Vagina (tissue), 2 donors: Measurements from ENCODE around the gene CHD5.

ENCODE experiments used
- CTCF ChIP-seq, 3 experiments: fragments of 450-650 bp in 2 of 3; fragments of 200-600 bp in 1 of 3; sonication (generic) in 1 of 3; IDR thresholded peaks; one replicate each; pipeline ENCODE4 v1.5.1; 2017 to 2019; ENCODE audit warnings: antibody characterized with exemption in 3 of 3, mild to moderate bottlenecking in 2 of 3, moderate library complexity in 2 of 3
- POLR2A ChIP-seq, 2 donors: fragments of 450-650 bp; IDR thresholded peaks; one replicate each; pipeline ENCODE4 v1.6.1; 2017; ENCODE audit warnings: antibody characterized with exemption in 2 of 2, mild to moderate bottlenecking in 2 of 2, moderate library complexity in 2 of 2
- POLR2AphosphoS5 ChIP-seq, 2 donors: sonication (generic); formaldehyde crosslinking; IDR thresholded peaks; one replicate each; pipeline ENCODE4 v1.9.0; 2017; ENCODE audit warnings: antibody characterized with exemption in 2 of 2, mild to moderate bottlenecking in 2 of 2, low read depth in 1 of 2; ENCODE audit not compliant: insufficient read depth in 1 of 2

- TF ChIP-seq CTCF (IDR thresholded peaks at IDR 0.05) (no peak), POLR2AphosphoS5 (IDR thresholded peaks at IDR 0.05; ENCODE audit: insufficient read depth in 1 of 2, low read depth in 1 of 2) (no peak), POLR2A (IDR thresholded peaks at IDR 0.05) (no peak)
These were observed 48.6 kb downstream of the CHD5 start for GRCh38 chr1:6131561-6131960.
